ENCODE data around the gene PES1. TPM values are rescaled to one million over a fixed set of nuclear protein-coding genes. Genes with fewer than 3 reads are reported as not detected.

The PES1 gene
- total RNA-seq, 2 donors from 2014 or later, result 36.4 to 48.3 TPM

DNA sequence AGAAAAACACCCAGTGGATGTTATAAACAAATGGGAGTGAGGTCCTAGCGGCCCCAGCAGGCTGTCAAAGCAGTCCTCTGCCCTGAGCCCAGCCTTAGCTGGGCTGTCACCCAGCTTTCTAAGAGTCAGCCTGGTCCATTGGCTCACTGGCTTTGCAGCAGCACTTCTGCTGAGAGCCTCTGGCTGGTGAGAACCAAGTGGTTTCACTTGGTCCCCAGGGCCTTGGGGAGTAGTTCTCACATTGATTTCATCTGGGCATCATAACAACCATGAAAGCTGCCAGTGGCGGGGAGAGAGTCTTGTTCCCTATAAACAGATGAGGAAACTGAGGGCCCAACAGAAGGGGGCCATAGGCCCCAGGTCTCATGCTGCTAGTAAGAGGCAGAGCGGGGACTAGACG lies 56.5 kb downstream of the PES1 start:
- no peak for ATAC-seq
- intact Hi-C loops (cut with DNase I, micrococcal nuclease), result no loop called here
- no peak for DNase-seq

- ATAC-seq (no peak), DNase-seq (no peak)
- intact Hi-C loops (cut with DNase I, micrococcal nuclease), result no loop called here
These were observed 59.8 kb downstream of the PES1 start for GRCh38 chr22:30531651-30532608.

DNA sequence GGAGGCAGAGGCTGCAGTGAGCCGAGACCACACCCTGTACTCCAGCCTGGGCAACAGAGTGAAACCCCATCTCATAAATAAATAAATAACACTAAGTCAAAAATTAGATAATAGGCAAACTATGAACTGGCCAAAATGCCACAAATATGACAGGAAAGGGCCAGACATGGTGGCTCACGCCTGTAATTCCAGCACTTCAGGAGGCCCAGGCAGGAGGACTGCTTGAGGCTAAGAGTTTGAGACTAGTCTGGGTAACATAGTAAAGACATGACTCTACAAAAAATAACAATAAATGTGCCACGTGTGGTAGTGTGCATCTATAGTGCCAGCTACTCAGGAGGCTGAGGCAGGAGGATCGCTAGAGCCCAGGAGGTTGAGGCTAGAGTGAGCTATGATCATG lies 65.1 kb downstream of the PES1 start:
- ATAC-seq (no peak), DNase-seq (no peak)
- intact Hi-C loops (cut with DNase I, micrococcal nuclease), result no loop called here

Other genes with a start within 250 kb of the PES1 start
- 100 to 1,000 TPM; 134 to 146 TPM for gene SF3A1, start 235.0 kb downstream of the PES1 start, total RNA-seq
- gene CCDC157, start 234.9 kb downstream of the PES1 start, total RNA-seq, result 1 to 10 TPM; 1.6 to 2.3 TPM
- gene RNF215, start 204.5 kb downstream of the PES1 start, total RNA-seq, result 1 to 10 TPM; 8.7 to 9.5 TPM
- gene SEC14L2, start 194.9 kb downstream of the PES1 start, total RNA-seq, result 1 to 10 TPM; 4.6 to 5.2 TPM
- gene MTFP1, start 166.1 kb downstream of the PES1 start, total RNA-seq, result 10 to 100 TPM; 23.1 to 34.9 TPM
- gene SEC14L3, start 119.9 kb downstream of the PES1 start, total RNA-seq, result not detected
- gene SEC14L4, start 86.2 kb downstream of the PES1 start, total RNA-seq, result not detected
- under 1 TPM; 0.11 to 0.27 TPM for gene SEC14L6, start 45.2 kb downstream of the PES1 start, total RNA-seq
- gene GAL3ST1, start 17.2 kb downstream of the PES1 start, total RNA-seq, result 10 to 100 TPM; 12.1 to 17.4 TPM
- gene TCN2, start 15.3 kb upstream of the PES1 start, total RNA-seq, result 10 to 100 TPM; 29.4 to 58.2 TPM
- 1 to 10 TPM; 8.3 to 9.9 TPM for gene SLC35E4, start 43.9 kb upstream of the PES1 start, total RNA-seq
- 10 to 100 TPM; 15.3 to 18.1 TPM for gene DUSP18, start 76.0 kb upstream of the PES1 start, total RNA-seq
- 1 to 10 TPM; 2.9 to 5.1 TPM for gene OSBP2, start 103.0 kb upstream of the PES1 start, total RNA-seq